Brain microvascular endothelial cell (primary cell): ENCODE results near the gene SDHB.
"Not testable (repeated sequence)": the region's sequence is repeated elsewhere in the genome, so short reads cannot be mapped to it uniquely, and the experiment has no call there.

Source experiments
- DNase-seq: peaks from one replicate; pipeline ENCODE4 v3.0.0-alpha.2; 2020
- H3K27ac ChIP-seq: fragments of 250-450 bp; sonication (Bioruptor Pico); 2 replicates; pipeline ENCODE4 v1.5.1; 2020; ENCODE audit warnings: mild to moderate bottlenecking, moderate library complexity
- H3K27me3 ChIP-seq: fragments of 250-450 bp; sonication (Bioruptor Pico); replicated peaks from 2 replicates; pipeline ENCODE4 v1.5.1; 2020; ENCODE audit warnings: mild to moderate bottlenecking
- H3K36me3 ChIP-seq: fragments of 250-450 bp; sonication (Bioruptor Pico); replicated peaks from 2 replicates; pipeline ENCODE4 v1.5.1; 2020; ENCODE audit warnings: mild to moderate bottlenecking
- H3K4me3 ChIP-seq: 2 replicates; pipeline ENCODE4 v1.5.1; 2011; ENCODE audit warnings: low read depth, mild to moderate bottlenecking, control low read depth, low read length, moderate library complexity
- CTCF ChIP-seq: IDR thresholded peaks from 2 replicates; pipeline ENCODE4 v1.5.1; 2011; ENCODE audit warnings: low read depth, mild to moderate bottlenecking, moderate library complexity, low read length, control low read depth, inconsistent platforms; ENCODE audit errors: missing control alignments
- in situ Hi-C: cut with HindIII; loops from 2 replicates; pipeline ENCODE4 v1.10.0; 2017; ENCODE audit warnings: low sequenced_read_pairs, low pct_ligation_motif_present

The SDHB gene

GRCh38 chr1:17066361-17067068 lies 12.7 kb upstream of the SDHB start:
- no peak for DNase-seq
- Histone ChIP-seq H3K27me3 (no peaks in the 10 kb centered on the region), H3K4me3 (no peak overlapping the region), H3K27ac (no peak overlapping the region), H3K36me3 (no peaks in the 10 kb centered on the region)
- TF ChIP-seq CTCF: no peak
- in situ Hi-C loops: no loop called here

GRCh38 chr1:17065666-17066065 lies 11.8 kb upstream of the SDHB start:
- no peak for TF ChIP-seq CTCF
- in situ Hi-C loops: no loop called here
- no peak for DNase-seq
- H3K36me3 ChIP-seq: no peaks in the 10 kb centered on the region
- H3K27me3 ChIP-seq: no peaks in the 10 kb centered on the region
- H3K27ac ChIP-seq: no peak overlapping the region
- no peak overlapping the region for H3K4me3 ChIP-seq

- H3K4me3 ChIP-seq, H3K27ac ChIP-seq, H3K36me3 ChIP-seq, H3K27me3 ChIP-seq, DNase-seq, in situ Hi-C loops: not testable (repeated sequence)
These were observed 8.9 kb upstream of the SDHB start for GRCh38 chr1:17062751-17063150.

- Histone ChIP-seq H3K36me3 (no peaks in the 10 kb centered on the region), H3K27me3 (no peaks in the 10 kb centered on the region), H3K27ac (no peak overlapping the region), H3K4me3 (no peak overlapping the region)
- DNase-seq: no peak
- TF ChIP-seq CTCF: no peak
- in situ Hi-C loops: no loop called here
These were observed 8.1 kb upstream of the SDHB start for GRCh38 chr1:17061892-17062291.

GRCh38 chr1:17061486-17061885 lies 7.7 kb upstream of the SDHB start:
- no peak for DNase-seq
- H3K4me3 ChIP-seq: no peak overlapping the region
- TF ChIP-seq CTCF: no peak
- no peak overlapping the region for H3K27ac ChIP-seq
- H3K36me3 ChIP-seq: no peaks in the 10 kb centered on the region
- no peaks in the 10 kb centered on the region for H3K27me3 ChIP-seq
- in situ Hi-C loops: no loop called here

GRCh38 chr1:17060306-17060749 lies 6.5 kb upstream of the SDHB start:
- no peak for DNase-seq
- Histone ChIP-seq H3K27ac (no peak overlapping the region), H3K4me3 (no peak overlapping the region), H3K27me3 (no peaks in the 10 kb centered on the region), H3K36me3 (no peaks in the 10 kb centered on the region)
- in situ Hi-C loops: no loop called here
- TF ChIP-seq CTCF: no peak
